ENCODE data around the gene ABHD17C. TPM values are rescaled to one million over a fixed set of nuclear protein-coding genes. Genes with fewer than 3 reads are reported as not detected.

The ABHD17C gene
- total RNA-seq, 4 donors from 2014 or later, result 0.63 to 2.4 (median 2.0) TPM

DNA sequence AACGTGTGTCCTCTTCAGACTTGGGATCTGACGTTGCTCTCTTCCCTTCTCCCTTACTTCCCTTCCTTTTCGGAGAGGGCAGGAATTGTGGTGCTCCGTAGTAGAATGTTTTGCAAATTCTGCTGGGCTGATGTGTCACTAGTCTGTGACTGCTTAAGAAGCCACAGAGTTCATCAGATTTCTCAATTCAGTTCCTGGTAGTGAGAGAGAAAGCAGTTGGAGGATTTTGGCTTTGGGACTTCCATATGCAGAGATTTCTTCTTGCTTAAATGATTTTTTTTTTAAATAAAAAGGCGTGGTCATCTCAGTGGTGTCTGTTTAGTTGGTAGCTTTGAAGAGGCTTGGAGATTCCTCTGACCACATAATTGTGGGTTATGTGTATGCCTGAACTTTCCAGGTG, 94.2 kb downstream of the ABHD17C start:
- Histone ChIP-seq H3K9me3 (no peaks in the 10 kb centered on the region), H3K4me1 (no peaks in the 10 kb centered on the region), H3K36me3 (no peaks in the 10 kb centered on the region), H3K27ac (no peak overlapping the region), H3K4me3 (no peak overlapping the region), H3K27me3 (peaks cover 0 to 5% of the 10 kb centered on the region in 2 donors)
- no peak for TF ChIP-seq POLR2A (IDR thresholded peaks at IDR 0.05)
- TF ChIP-seq, protein P1, sequence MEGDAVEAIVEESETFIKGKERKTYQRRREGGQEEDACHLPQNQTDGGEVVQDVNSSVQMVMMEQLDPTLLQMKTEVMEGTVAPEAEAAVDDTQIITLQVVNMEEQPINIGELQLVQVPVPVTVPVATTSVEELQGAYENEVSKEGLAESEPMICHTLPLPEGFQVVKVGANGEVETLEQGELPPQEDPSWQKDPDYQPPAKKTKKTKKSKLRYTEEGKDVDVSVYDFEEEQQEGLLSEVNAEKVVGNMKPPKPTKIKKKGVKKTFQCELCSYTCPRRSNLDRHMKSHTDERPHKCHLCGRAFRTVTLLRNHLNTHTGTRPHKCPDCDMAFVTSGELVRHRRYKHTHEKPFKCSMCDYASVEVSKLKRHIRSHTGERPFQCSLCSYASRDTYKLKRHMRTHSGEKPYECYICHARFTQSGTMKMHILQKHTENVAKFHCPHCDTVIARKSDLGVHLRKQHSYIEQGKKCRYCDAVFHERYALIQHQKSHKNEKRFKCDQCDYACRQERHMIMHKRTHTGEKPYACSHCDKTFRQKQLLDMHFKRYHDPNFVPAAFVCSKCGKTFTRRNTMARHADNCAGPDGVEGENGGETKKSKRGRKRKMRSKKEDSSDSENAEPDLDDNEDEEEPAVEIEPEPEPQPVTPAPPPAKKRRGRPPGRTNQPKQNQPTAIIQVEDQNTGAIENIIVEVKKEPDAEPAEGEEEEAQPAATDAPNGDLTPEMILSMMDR (IDR thresholded peaks at IDR 0.05), result no peak
- no peak for TF ChIP-seq EP300 (IDR thresholded peaks at IDR 0.05)
- no peak for DNase-seq (ENCODE audit: low spot score in 2 of 2)
- 58 to 60% methylated on average over 5 of the region's 5 CpGs for WGBS, 2 donors

DNA sequence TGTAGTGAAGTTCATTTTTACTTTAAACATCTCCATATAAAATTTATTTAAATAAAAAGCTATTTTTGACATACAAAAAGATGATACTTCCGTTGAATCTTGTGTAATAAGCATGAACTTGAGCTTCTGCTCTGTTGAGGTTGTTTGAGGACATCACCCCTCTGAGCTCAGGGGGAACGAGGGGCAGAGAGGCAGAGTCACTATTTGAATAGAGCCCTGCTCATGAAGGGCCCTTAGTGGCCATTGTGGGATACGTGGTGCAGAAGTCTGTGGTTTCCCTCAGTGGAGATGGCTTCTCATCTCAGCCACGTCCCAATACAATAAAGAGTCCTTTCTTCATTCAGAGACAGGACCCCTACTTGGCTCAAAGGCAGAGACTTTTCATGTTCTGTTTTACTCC, 94.7 kb downstream of the ABHD17C start:
- H3K27ac ChIP-seq, result no peak overlapping the region
- no peaks in the 10 kb centered on the region for H3K36me3 ChIP-seq
- WGBS, 2 donors, result 62 to 64% methylated on average over 4 of the region's 4 CpGs
- DNase-seq (ENCODE audit: low spot score in 2 of 2), result no peak
- no peaks in the 10 kb centered on the region for H3K9me3 ChIP-seq
- TF ChIP-seq EP300 (IDR thresholded peaks at IDR 0.05) (no peak), POLR2A (IDR thresholded peaks at IDR 0.05) (no peak)
- TF ChIP-seq, protein P1 (IDR thresholded peaks at IDR 0.05), result no peak
- no peak overlapping the region for H3K4me3 ChIP-seq
- H3K4me1 ChIP-seq, result no peaks in the 10 kb centered on the region
- H3K27me3 ChIP-seq, result peaks cover 0 to 5% of the 10 kb centered on the region in 2 donors

DNA sequence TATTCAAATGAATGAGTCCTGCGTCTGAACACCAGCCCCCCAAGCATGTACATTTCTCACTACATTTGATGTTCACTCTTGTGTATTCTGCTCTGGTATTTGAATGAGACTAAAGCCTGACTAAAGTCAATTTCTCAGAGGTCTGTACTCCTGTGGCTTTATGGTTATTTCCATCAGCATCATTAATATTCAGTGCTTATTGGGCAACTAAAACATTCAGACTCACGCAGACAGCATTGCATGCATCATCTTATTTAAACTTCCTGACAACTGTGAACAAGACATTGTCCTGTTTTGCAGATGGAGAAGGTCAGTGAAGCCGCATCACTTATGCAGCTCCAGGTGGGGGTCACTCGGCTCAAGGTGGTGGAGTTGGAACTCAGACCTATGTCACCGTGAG, 95.1 kb downstream of the ABHD17C start:
- peaks cover 0 to 5% of the 10 kb centered on the region in 2 donors for H3K27me3 ChIP-seq
- no peak overlapping the region for H3K4me3 ChIP-seq
- WGBS, 2 donors, result 87 to 92% methylated on average over 5 of the region's 5 CpGs
- no peaks in the 10 kb centered on the region for H3K4me1 ChIP-seq
- H3K27ac ChIP-seq, result no peak overlapping the region
- H3K36me3 ChIP-seq, result no peaks in the 10 kb centered on the region
- TF ChIP-seq POLR2A (IDR thresholded peaks at IDR 0.05) (no peak), EP300 (IDR thresholded peaks at IDR 0.05) (no peak)
- TF ChIP-seq, protein P1 (IDR thresholded peaks at IDR 0.05), result no peak
- no peak for DNase-seq (ENCODE audit: low spot score in 2 of 2)
- no peaks in the 10 kb centered on the region for H3K9me3 ChIP-seq

DNA sequence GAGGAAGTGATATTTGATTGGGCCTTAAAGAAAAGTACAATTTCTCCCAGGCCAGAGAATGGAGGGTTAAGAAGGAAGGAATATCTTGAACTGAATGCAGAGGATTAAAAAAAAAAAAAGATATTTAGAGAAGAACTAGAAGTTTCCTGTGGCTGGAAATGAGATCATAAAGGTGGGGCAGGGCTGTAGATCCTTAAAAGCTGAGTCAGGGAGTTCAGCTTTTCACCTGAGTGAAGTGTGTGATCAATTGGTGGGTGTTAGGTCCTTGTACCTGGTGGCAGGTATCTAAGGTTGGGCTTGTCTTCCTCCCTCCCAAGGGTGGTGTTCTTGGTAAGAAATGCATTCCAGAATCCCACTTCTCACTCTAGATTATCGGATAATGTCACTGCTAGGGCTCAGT, 95.9 kb downstream of the ABHD17C start:
- Histone ChIP-seq H3K27me3 (peaks cover 0 to 5% of the 10 kb centered on the region in 2 donors), H3K27ac (no peak overlapping the region), H3K4me3 (no peak overlapping the region), H3K4me1 (no peaks in the 10 kb centered on the region), H3K9me3 (no peaks in the 10 kb centered on the region), H3K36me3 (no peaks in the 10 kb centered on the region)
- 85 to 92% methylated on average over 1 of the region's 1 CpG for WGBS, 2 donors
- TF ChIP-seq, protein P1 (IDR thresholded peaks at IDR 0.05), result no peak
- TF ChIP-seq EP300 (IDR thresholded peaks at IDR 0.05) (no peak), POLR2A (IDR thresholded peaks at IDR 0.05) (no peak)
- no peak for DNase-seq (ENCODE audit: low spot score in 2 of 2)

DNA sequence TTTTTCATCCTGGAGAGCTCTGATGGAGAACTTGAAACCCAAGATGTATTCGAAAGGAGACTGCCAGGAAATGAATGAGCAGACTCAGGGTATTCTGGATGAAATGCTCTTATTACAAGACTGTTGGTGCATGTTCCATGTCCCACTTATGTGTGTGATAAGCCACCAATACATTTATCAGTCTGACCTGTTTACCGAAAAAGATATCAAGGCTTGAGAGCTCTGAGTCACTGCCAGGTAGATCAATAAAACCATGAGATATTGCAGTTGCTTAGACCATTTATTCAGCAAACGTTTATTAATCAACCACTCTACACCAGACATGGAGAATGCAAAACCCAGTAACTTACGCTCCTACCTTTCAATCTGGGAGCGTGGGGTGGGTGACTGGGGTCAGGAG, 101.3 kb downstream of the ABHD17C start:
- Histone ChIP-seq H3K36me3 (no peaks in the 10 kb centered on the region), H3K27ac (no peak overlapping the region), H3K4me3 (no peak overlapping the region), H3K9me3 (no peaks in the 10 kb centered on the region), H3K27me3 (peaks cover 0 to 5% of the 10 kb centered on the region in 2 donors), H3K4me1 (no peaks in the 10 kb centered on the region)
- no peak for DNase-seq (ENCODE audit: low spot score in 2 of 2)
- 81 to 86% methylated on average over 5 of the region's 5 CpGs for WGBS, 2 donors
- TF ChIP-seq, protein P1 (IDR thresholded peaks at IDR 0.05), result no peak
- TF ChIP-seq EP300 (IDR thresholded peaks at IDR 0.05), result no peak
- no peak for TF ChIP-seq POLR2A (IDR thresholded peaks at IDR 0.05)

All from tibial nerve (tissue), 4 donors.